HepG2 (cell line): ENCODE results near the gene INF2. TPM values are rescaled to one million over a fixed set of nuclear protein-coding genes. Genes with fewer than 3 reads are reported as not detected.

Experiments used
- CHD4 ChIP-seq: fragments of 200-600 bp; sonication (generic); IDR thresholded peaks from 2 replicates; pipeline ENCODE4 v1.7.0; 2017; ENCODE audit warnings: mild to moderate bottlenecking, low read length, borderline replicate concordance
- HIVEP1 ChIP-seq: sonication (generic); formaldehyde crosslinking; IDR thresholded peaks from 2 replicates; pipeline ENCODE4 v1.4.0; 2020; ENCODE audit warnings: mild to moderate bottlenecking, missing genetic modification reagents
- MATR3 ChIP-seq: sonication (generic); formaldehyde crosslinking; IDR thresholded peaks from 2 replicates; pipeline ENCODE4 v1.4.0; 2020; ENCODE audit warnings: missing genetic modification reagents
- NR2C2 ChIP-seq: sonication (generic); formaldehyde crosslinking; IDR thresholded peaks from 2 replicates; pipeline ENCODE4 v1.4.0; 2020; ENCODE audit warnings: missing genetic modification reagents, mild to moderate bottlenecking, moderate library complexity, borderline replicate concordance
- PAWR ChIP-seq: sonication (generic); formaldehyde crosslinking; IDR thresholded peaks from 2 replicates; pipeline ENCODE4 v1.4.0; 2020; ENCODE audit warnings: missing genetic modification reagents, mild to moderate bottlenecking, borderline replicate concordance
- SUZ12 ChIP-seq: fragments of 150-350 bp; IDR thresholded peaks from 2 replicates; pipeline ENCODE4 v1.6.1; 2014; ENCODE audit warnings: low read depth, low read length
- ZBTB3 ChIP-seq: sonication (generic); formaldehyde crosslinking; IDR thresholded peaks from 2 replicates; pipeline ENCODE4 v1.4.0; 2020; ENCODE audit warnings: low read depth, mild to moderate bottlenecking, moderate library complexity, missing genetic modification reagents, borderline replicate concordance
- ZNF20 ChIP-seq: sonication (generic); formaldehyde crosslinking; IDR thresholded peaks from 2 replicates; pipeline ENCODE4 v1.4.0; 2020; ENCODE audit warnings: mild to moderate bottlenecking, moderate library complexity, missing genetic modification reagents
- ZNF557 ChIP-seq: sonication (generic); formaldehyde crosslinking; IDR thresholded peaks from 2 replicates; pipeline ENCODE4 v1.4.0; 2020; ENCODE audit warnings: missing genetic modification reagents
- ZSCAN30 ChIP-seq: sonication (generic); formaldehyde crosslinking; IDR thresholded peaks from 2 replicates; pipeline ENCODE4 v1.5.0; 2020; ENCODE audit warnings: mild to moderate bottlenecking, missing genetic modification reagents
- polyA plus RNA-seq, 8 experiments: library from polyadenylated mRNA; depleted of rRNA in 3 of 8; stranded (reverse) in 7 of 8; unstranded in 1 of 8; fragments of >200 nt; fragmentation: Illumina TruSeq in 4 of 8; extraction: Trizol in 4 of 8; gene quantifications; 2 replicates each; pipeline versions ENCODE4 v1.2.1 to v1.2.3, GENCODE V29; 2011 to 2016; ENCODE audit warnings: low read depth in 4 of 8, missing spikeins in 1 of 8, mixed read lengths in 1 of 8; ENCODE audit not compliant: insufficient read depth in 1 of 8
- total RNA-seq, 5 experiments: library from RNA; depleted of rRNA; stranded (reverse); fragments of >200 nt; fragmentation: Illumina TruSeq; extraction: Trizol; gene quantifications; 2 replicates each; pipeline ENCODE4 v1.2.3, GENCODE V29; 2016; ENCODE audit warnings: low read depth in 1 of 5
- TF ChIP-seq, protein P1 (sequence below): sonication (generic); formaldehyde crosslinking; IDR thresholded peaks from 2 replicates; pipeline ENCODE4 v1.4.0; 2020; ENCODE audit warnings: missing genetic modification reagents
- TF ChIP-seq, protein P2 (sequence below): sonication (generic); formaldehyde crosslinking; IDR thresholded peaks from 2 replicates; pipeline ENCODE4 v1.4.0; 2020; ENCODE audit warnings: mild to moderate bottlenecking, missing genetic modification reagents
- TF ChIP-seq, protein P3 (sequence below): sonication (generic); formaldehyde crosslinking; IDR thresholded peaks from 2 replicates; pipeline ENCODE4 v1.4.0; 2020; ENCODE audit warnings: missing genetic modification reagents
- TF ChIP-seq, protein P4 (sequence below): sonication (generic); formaldehyde crosslinking; IDR thresholded peaks from 2 replicates; pipeline ENCODE4 v1.5.0; 2020; ENCODE audit warnings: mild to moderate bottlenecking, low read depth, missing genetic modification reagents, borderline replicate concordance
- TF ChIP-seq, protein P5 (sequence below): sonication (generic); formaldehyde crosslinking; IDR thresholded peaks from 2 replicates; pipeline ENCODE4 v1.5.0; 2020; ENCODE audit warnings: mild to moderate bottlenecking, missing genetic modification reagents

INF2 gene
- total and polyA plus RNA-seq, 2 of the 13 experiments (the other 11 are each of a cell fraction or from before 2014, with no cell fraction given) = 16.4 to 26.4 TPM

DNA sequence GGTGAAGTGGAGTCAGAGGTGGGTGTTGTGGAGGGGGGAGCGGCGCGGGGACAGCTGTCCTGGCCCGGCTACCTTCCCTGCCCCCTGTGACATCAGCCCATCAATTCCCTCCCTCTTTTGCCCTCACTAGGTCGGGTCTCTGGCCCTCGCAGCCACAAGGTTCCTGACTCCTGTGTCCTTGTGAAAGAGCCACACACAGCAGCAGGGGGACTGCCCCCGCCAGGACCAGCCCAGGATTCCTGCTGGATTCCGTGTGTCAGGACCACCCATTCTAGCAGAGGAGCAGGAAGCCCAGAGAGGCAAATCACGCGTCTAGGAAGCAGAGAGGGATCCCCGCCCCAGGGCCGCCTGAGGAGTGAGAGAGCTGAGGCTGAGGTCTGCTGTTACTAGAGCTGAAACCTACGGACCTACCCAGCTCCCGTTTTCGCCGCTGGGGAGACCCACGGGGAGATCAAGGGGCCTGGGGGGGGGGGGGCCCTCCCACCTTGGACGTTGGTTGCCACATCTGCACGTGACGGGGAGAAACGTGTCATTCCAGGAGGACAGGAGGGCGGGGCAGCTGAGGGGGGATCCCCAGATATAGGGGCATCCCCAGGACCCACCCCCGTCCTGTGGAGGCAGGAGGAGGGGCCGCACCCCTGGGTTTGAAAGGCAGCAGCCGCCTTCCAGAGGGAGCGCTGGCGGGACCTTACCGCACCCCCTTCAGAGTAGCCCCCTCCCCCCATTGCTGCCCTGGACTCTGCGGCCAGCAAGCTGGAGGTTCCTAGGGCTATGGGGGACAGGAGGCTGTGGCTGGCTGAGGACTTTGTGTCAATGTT lies 12.5 kb upstream of the INF2 start (continued):
- TF ChIP-seq NR2C2 (CRISPR knock-in tag) (no peak), ZNF20 (CRISPR knock-in tag) (no peak), HIVEP1 (CRISPR knock-in tag) (0 out of 2 replicates have a peak, but pooled peaks have one; percentile 33), SUZ12 (no peak), ZSCAN30 (CRISPR knock-in tag) (no peak), ZNF557 (CRISPR knock-in tag) (no peak), CHD4 (no peak), PAWR (peak; percentile 47; the same call in 1 of the 2 replicates), ZBTB3 (CRISPR knock-in tag) (no peak), MATR3 (no peak)
- TF ChIP-seq, protein P1, sequence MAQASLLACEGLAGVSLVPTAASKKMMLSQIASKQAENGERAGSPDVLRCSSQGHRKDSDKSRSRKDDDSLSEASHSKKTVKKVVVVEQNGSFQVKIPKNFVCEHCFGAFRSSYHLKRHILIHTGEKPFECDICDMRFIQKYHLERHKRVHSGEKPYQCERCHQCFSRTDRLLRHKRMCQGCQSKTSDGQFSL (CRISPR knock-in tag) = 0 out of 2 replicates have a peak, but pooled peaks have one; percentile 31
- TF ChIP-seq, protein P2, sequence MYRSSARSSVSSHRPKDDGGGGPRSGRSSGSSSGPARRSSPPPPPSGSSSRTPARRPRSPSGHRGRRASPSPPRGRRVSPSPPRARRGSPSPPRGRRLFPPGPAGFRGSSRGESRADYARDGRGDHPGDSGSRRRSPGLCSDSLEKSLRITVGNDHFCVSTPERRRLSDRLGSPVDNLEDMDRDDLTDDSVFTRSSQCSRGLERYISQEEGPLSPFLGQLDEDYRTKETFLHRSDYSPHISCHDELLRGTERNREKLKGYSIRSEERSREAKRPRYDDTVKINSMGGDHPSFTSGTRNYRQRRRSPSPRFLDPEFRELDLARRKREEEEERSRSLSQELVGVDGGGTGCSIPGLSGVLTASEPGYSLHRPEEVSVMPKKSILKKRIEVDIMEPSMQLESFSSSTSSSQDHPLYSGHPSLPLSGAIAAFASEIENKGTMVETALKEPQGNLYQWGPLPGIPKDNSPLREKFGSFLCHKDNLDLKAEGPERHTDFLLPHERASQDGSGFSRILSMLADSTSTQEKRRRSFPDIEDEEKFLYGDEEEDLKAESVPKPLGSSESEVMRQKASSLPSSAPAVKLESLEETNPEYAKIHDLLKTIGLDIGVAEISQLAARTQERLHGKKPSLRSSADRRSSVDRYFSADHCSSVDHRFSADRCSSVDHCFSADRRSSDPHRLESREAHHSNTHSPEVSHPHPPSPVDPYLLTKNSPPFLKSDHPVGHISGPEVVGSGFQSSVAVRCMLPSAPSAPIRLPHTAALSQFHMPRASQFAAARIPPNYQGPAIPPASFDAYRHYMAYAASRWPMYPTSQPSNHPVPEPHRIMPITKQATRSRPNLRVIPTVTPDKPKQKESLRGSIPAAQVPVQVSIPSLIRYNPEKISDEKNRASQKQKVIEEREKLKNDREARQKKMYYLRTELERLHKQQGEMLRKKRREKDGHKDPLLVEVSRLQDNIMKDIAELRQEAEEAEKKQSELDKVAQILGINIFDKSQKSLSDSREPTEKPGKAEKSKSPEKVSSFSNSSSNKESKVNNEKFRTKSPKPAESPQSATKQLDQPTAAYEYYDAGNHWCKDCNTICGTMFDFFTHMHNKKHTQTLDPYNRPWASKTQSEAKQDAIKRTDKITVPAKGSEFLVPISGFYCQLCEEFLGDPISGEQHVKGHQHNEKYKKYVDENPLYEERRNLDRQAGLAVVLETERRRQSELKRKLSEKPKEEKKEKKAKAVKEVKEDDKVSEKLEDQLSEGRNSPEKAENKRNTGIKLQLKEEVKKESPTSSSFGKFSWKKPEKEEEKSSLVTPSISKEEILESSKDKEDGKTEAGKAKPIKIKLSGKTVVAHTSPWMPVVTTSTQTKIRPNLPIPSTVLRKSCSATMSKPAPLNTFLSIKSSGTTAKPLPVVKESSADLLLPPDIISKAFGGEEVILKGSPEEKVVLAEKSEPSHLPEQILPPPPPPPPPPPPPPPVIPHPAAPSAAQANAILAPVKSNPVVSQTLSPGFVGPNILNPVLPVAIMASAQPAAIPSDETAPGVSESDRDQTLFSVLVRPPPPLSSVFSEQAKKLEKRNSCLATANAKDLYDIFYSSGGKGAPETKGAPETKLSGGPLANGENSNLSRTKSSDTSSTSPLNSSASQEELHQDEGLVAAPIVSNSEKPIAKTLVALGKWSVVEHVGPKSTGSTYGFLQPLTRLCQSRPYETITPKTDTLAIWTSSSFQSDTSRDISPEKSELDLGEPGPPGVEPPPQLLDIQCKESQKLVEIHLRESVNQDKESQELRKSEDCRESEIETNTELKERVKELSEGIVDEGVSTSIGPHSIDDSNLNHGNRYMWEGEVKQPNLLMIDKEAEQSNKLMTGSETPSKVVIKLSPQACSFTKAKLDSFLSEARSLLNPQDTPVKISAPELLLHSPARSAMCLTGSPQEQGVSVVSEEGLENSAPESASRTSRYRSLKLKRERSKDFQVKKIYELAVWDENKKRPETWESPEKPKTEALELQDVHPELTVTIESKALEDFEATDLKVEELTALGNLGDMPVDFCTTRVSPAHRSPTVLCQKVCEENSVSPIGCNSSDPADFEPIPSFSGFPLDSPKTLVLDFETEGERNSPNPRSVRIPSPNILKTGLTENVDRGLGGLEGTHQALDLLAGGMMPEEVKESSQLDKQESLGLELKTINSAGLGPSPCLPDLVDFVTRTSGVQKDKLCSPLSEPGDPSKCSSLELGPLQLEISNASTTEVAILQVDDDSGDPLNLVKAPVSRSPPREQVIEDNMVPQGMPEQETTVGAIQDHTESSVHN (CRISPR knock-in tag) = 0 out of 2 replicates have a peak, but pooled peaks have one; percentile 41
- TF ChIP-seq, protein P3, sequence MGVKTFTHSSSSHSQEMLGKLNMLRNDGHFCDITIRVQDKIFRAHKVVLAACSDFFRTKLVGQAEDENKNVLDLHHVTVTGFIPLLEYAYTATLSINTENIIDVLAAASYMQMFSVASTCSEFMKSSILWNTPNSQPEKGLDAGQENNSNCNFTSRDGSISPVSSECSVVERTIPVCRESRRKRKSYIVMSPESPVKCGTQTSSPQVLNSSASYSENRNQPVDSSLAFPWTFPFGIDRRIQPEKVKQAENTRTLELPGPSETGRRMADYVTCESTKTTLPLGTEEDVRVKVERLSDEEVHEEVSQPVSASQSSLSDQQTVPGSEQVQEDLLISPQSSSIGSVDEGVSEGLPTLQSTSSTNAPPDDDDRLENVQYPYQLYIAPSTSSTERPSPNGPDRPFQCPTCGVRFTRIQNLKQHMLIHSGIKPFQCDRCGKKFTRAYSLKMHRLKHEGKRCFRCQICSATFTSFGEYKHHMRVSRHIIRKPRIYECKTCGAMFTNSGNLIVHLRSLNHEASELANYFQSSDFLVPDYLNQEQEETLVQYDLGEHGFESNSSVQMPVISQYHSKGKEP = no peak
- TF ChIP-seq, protein P4, sequence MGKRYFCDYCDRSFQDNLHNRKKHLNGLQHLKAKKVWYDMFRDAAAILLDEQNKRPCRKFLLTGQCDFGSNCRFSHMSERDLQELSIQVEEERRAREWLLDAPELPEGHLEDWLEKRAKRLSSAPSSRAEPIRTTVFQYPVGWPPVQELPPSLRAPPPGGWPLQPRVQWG (CRISPR knock-in tag) = no peak
- TF ChIP-seq, protein P5, sequence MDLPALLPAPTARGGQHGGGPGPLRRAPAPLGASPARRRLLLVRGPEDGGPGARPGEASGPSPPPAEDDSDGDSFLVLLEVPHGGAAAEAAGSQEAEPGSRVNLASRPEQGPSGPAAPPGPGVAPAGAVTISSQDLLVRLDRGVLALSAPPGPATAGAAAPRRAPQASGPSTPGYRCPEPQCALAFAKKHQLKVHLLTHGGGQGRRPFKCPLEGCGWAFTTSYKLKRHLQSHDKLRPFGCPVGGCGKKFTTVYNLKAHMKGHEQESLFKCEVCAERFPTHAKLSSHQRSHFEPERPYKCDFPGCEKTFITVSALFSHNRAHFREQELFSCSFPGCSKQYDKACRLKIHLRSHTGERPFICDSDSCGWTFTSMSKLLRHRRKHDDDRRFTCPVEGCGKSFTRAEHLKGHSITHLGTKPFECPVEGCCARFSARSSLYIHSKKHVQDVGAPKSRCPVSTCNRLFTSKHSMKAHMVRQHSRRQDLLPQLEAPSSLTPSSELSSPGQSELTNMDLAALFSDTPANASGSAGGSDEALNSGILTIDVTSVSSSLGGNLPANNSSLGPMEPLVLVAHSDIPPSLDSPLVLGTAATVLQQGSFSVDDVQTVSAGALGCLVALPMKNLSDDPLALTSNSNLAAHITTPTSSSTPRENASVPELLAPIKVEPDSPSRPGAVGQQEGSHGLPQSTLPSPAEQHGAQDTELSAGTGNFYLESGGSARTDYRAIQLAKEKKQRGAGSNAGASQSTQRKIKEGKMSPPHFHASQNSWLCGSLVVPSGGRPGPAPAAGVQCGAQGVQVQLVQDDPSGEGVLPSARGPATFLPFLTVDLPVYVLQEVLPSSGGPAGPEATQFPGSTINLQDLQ (CRISPR knock-in tag) = 0 out of 2 replicates have a peak, but pooled peaks have one; percentile 36
